GM18951 (cell line): Measurements from ENCODE around the gene ZNF587B.
"Not testable (repeated sequence)": the region's sequence is repeated elsewhere in the genome, so short reads cannot be mapped to it uniquely, and the experiment has no call there.

Experiments
- POLR2A ChIP-seq: IDR thresholded peaks from 4 replicates; pipeline ENCODE4 v1.6.1; 2011; ENCODE audit warnings: mild to moderate bottlenecking; ENCODE audit not compliant: insufficient read length, insufficient read depth; ENCODE audit errors: extremely low read depth
- in situ Hi-C: fragments of 300-500 bp; cut with MboI; formaldehyde crosslinking; loops from one replicate; pipeline ENCODE4 v1.12.0; 2022; ENCODE audit warnings: low sequenced_read_pairs, mixed read lengths, inconsistent platforms; ENCODE audit not compliant: unreplicated experiment

ZNF587B gene

GRCh38 chr19:57813919-57814504, 16.1 kb upstream of the ZNF587B start:
- TF ChIP-seq POLR2A = no peak
- in situ Hi-C loops = no loop called here

- peak; percentile 83 for TF ChIP-seq POLR2A
- in situ Hi-C loops = no loop called here
Observed at GRCh38 chr19:57814505-57815246, 15.4 kb upstream of the ZNF587B start, which contains the start of gene ZNF552. TSS of gene ZNF552 (minus strand) at chr19:57814913. CDS start at chr19:57814743, 170 bp downstream.

DNA sequence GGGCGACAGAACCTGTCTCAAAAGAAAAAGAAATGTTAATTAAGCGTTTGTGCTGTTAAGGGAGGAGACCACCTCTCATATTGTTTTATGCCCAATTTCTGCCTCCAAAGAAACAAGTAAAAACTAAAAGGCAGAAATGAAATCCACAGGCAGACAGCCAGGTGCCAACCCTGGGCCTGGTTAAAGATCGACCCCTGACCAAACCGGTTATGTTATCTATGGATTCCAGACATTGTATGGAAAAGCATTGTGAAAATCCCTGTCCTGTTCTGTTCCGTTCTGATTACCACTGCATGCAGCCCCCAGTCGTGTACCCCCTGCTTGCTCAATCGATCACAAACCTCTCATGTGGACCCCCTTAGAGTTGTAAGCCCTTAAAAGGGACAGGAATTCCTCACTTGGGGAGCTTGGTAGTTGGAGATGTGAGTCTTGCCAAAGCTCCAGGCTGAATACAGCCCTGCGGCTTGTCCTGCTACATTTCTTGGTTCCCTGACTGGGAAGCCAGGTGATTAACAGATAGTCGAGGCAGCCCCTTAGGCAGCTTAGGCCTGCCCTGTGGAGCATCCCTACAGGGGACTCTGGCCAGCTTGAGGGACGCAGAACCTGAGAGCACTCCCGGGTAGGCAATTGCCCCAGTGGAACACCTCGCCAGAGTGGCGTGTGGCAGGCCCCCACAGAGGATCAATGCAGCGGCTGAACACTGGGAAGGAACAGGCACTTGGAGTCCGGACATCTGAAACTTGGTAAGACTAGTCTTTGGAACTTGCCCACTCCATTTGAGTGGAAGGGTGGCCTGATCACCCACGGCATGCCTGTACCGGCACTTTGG, 14.6 kb upstream of the ZNF587B start:
- no peak for TF ChIP-seq POLR2A
- in situ Hi-C loops = no loop called here

GRCh38 chr19:57816652-57817051, 13.4 kb upstream of the ZNF587B start:
- no peak for TF ChIP-seq POLR2A
- in situ Hi-C loops = no loop called here

DNA sequence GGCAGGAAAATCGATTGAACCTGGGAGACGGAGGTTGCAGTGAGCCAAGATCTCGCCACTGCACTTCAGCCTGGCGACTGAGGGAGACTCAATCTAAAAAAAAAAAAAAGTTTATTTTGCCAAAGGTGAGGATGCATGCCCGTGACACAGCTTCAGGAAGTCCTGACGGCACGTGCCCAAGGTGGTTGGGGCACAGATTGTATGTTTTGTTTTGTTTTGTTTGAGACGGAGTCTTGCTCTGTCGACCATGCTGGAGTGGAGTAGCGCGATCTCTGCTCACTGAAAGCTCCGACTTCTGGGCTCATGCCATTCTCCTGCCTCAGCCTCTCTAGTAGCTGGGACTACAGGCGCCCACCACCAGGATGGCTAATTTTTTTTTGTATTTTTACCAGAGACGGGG, 12.1 kb upstream of the ZNF587B start:
- TF ChIP-seq POLR2A = no peak
- in situ Hi-C loops = no loop called here

DNA sequence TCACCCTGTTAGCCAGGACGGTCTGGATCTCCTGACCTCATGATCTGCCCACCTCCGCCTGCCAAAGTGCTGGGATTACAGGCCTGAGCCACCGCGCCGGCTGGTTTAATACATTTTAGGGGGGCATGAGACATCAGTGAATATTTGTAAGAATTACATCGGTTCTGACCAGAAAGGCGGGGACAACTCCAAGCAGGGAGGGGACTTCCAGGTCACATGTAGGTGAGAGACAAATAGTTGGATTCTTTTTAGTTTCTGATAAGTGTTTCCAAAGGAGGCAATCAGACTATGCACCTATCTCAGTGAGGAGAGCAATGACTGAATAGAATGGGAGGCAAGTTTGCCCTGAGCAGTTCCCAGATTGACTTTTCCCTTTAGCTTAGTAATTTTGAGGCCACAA, 11.7 kb upstream of the ZNF587B start:
- in situ Hi-C loops = no loop called here
- TF ChIP-seq POLR2A = no peak

DNA sequence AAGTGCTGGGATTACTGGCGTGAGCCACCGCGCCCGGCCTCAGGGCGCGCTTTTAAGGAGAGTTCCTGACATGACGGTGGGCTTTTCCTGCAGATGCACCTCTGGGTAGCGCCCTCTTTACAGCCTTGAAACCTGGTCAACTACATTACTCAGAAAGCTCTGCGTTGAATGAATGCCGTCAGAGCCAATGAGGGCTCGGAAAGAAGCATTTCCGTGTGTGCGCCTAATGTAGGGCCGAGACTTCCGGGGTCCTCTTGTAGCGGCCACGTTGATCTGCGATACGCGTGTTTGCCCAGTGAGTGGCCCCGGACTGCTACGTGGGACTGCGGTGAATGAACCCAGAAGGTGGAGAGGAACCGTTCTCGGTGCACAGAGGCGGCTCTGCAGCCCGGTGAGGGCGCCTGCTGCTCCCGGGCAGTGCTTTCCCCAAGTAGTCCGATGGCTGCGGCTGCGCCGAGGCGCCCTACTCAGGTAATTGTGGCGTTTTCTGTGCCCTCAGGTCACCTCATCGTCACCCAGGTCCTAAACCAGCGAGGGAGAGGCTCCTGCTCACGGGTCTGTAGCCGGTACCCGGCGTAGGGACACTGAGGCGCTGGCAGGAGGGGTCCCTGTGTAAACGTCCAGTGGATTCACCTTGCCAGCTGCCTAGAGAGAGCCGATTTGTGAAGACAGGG, 10.5 kb upstream of the ZNF587B start:
- in situ Hi-C loops = no loop called here
- TF ChIP-seq POLR2A = peak; percentile 80

- no peak for TF ChIP-seq POLR2A
- in situ Hi-C loops = no loop called here
Observed at GRCh38 chr19:57820599-57820998, 9.5 kb upstream of the ZNF587B start.

- in situ Hi-C loops = not testable (repeated sequence)
Observed at GRCh38 chr19:57821095-57821494, 9.0 kb upstream of the ZNF587B start.

- in situ Hi-C loops = not testable (repeated sequence)
Observed at GRCh38 chr19:57821501-57821900, 8.6 kb upstream of the ZNF587B start.

DNA sequence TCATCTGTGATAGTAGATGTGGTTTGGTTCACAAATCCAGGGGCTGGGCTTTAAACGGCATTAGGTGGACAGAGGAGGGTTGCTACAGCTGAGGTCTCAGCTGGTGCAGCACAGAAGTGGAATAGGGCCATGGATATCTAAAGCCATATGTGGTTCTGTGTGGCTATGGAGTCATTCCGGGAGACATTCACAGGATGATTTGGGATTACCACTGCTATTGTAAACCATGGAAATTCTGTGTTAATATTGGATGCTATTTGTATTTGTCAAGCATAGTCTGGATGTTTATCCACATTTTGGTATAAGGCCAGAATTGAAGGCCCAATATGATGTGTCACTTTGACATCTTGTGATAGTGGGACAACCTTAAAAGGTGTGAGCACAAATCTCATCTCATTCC, 6.9 kb upstream of the ZNF587B start:
- in situ Hi-C loops = not testable (repeated sequence)

GRCh38 chr19:57823608-57824007, 6.5 kb upstream of the ZNF587B start:
- in situ Hi-C loops = not testable (repeated sequence)

- TF ChIP-seq POLR2A = no peak
- in situ Hi-C loops = no loop called here
Observed at GRCh38 chr19:57825511-57825910, 4.6 kb upstream of the ZNF587B start.
